NCI-H2029 treated with DMSO at 0.1 percent for 48 hours (cell line): ENCODE data around the gene NID1.
"Not testable (repeated sequence)": the region's sequence is repeated elsewhere in the genome, so short reads cannot be mapped to it uniquely, and the experiment has no call there.

Source experiments
- DNase-seq: peaks from one replicate; lab custom pipeline; 2025; lab: John Stamatoyannopoulos, UW

NID1 gene

DNA sequence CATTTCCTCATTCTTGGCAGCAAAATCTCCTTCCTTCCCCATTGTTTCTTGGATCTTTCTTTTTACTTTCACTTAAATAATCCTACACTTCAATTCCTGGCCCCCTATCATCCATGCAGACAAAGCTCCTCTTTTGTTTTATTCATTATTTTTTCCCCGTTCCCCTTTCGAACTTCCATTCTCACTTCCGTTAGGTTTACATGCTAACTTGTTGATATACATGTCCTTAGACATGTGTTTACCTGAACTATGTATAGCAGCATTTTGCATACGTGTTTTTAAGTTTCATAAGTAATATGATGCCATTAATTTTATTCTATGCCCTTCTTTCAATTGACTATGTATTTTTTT lies 131.1 kb downstream of the NID1 start:
- no peak for DNase-seq

- no peak for DNase-seq
Measured at GRCh38 chr1:235933017-235933765, 131.7 kb downstream of the NID1 start.

DNA sequence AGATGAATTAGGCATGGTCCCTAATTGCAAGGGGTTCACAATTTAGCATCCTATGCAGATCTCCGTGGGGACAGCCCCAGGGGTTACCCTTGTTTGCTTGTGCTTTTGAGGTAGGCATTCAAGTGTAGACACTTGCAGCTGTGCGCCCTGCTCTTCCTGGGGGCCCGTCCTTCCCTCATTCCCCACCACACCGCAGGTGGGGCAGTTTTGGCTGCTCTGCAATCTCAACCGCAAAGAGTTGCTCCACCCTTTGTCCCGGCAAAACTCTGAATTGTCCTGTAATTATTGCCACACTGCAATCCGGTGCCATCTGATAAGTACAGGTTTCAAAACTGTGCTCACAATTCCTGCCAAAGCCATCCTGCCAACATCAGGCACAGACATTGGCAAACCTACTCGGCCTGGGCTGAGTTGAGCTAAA lies 132.8 kb downstream of the NID1 start:
- no peak for DNase-seq

GRCh38 chr1:235931171-235931738 lies 133.6 kb downstream of the NID1 start:
- DNase-seq: no peak

GRCh38 chr1:235930543-235930942 lies 134.3 kb downstream of the NID1 start:
- no peak for DNase-seq

GRCh38 chr1:235929216-235929615 lies 135.7 kb downstream of the NID1 start:
- no peak for DNase-seq

DNA sequence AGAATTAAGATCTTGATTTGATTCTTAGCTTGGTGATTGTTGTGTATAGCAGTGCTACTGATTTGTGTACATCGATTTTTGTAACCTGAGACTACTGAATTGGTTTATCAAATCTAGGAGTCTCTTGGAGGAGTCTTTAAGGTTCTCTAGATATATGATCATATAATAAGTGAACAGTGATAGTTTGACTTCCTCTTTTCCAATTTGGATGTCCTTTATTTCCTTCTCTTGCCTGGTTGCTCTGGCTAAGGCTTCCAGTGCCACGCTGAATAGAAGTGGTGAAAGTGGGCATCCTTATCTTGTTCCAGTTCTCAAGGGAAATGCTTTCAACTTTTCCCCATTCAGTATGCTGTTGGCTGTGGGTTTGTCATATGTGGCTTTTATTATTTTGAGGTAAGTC lies 136.7 kb downstream of the NID1 start:
- no peak for DNase-seq

GRCh38 chr1:235927551-235927950 lies 137.3 kb downstream of the NID1 start:
- DNase-seq: not testable (repeated sequence)
